HepG2 (cell line): Measurements from ENCODE around the gene IL2RA. TPM values are rescaled to one million over a fixed set of nuclear protein-coding genes. Genes with fewer than 3 reads are reported as not detected.
A peak's percentile ranks its signal among the peaks of the same experiment; 100 is the strongest.

ENCODE experiments used
- FOXA1 ChIP-seq, 2 experiments: fragments of 450-650 bp in 1 of 2; sonication (generic) in 1 of 2; formaldehyde crosslinking in 1 of 2; IDR thresholded peaks; 2 replicates each; pipeline versions ENCODE4 v1.4.0 to v1.6.1; 2016 to 2020; ENCODE audit warnings: missing genetic modification reagents in 1 of 2
- GFI1 ChIP-seq: sonication (generic); formaldehyde crosslinking; IDR thresholded peaks from 2 replicates; pipeline ENCODE4 v1.5.0; 2020; ENCODE audit warnings: missing genetic modification reagents, mild to moderate bottlenecking, borderline replicate concordance
- HDAC6 ChIP-seq: fragments of 200-600 bp; sonication (generic); IDR thresholded peaks from 2 replicates; pipeline ENCODE4 v1.7.0; 2017; ENCODE audit warnings: mild to moderate bottlenecking, antibody characterized with exemption, low read length, low read depth
- IKZF4 ChIP-seq: sonication (generic); formaldehyde crosslinking; IDR thresholded peaks from 2 replicates; pipeline ENCODE4 v1.5.1; 2020; ENCODE audit warnings: borderline replicate concordance, mild to moderate bottlenecking, low read depth, missing genetic modification reagents; ENCODE audit errors: not compliant biosample characterization
- KAT2B ChIP-seq: fragments of 150-350 bp; IDR thresholded peaks from 2 replicates; pipeline ENCODE4 v1.6.1; 2014; ENCODE audit warnings: low read depth, low read length, borderline replicate concordance
- ZC3H13 ChIP-seq: sonication (generic); formaldehyde crosslinking; IDR thresholded peaks from 2 replicates; pipeline ENCODE4 v1.8.1; 2023; ENCODE audit warnings: mild to moderate bottlenecking, missing genetic modification reagents, moderate library complexity
- ZKSCAN1 ChIP-seq: fragments of 150-350 bp; IDR thresholded peaks from 2 replicates; pipeline ENCODE4 v1.6.1; 2014; ENCODE audit warnings: low read length
- ZNF253 ChIP-seq: sonication (generic); formaldehyde crosslinking; IDR thresholded peaks from 2 replicates; pipeline ENCODE4 v1.8.0; 2022; ENCODE audit warnings: mild to moderate bottlenecking, missing genetic modification reagents, borderline replicate concordance
- ZNF605 ChIP-seq: sonication (generic); formaldehyde crosslinking; IDR thresholded peaks from 2 replicates; pipeline ENCODE4 v1.8.0; 2022; ENCODE audit warnings: mild to moderate bottlenecking, missing genetic modification reagents
- ZNF615 ChIP-seq: sonication (generic); formaldehyde crosslinking; IDR thresholded peaks from 2 replicates; pipeline ENCODE4 v1.5.0; 2020; ENCODE audit warnings: mild to moderate bottlenecking, missing genetic modification reagents, borderline replicate concordance
- ZZZ3 ChIP-seq: sonication (generic); formaldehyde crosslinking; IDR thresholded peaks from 2 replicates; pipeline ENCODE4 v1.4.0; 2020; ENCODE audit warnings: missing genetic modification reagents, mild to moderate bottlenecking, borderline replicate concordance
- polyA plus RNA-seq, 8 experiments: library from polyadenylated mRNA; depleted of rRNA in 3 of 8; stranded (reverse) in 7 of 8; unstranded in 1 of 8; fragments of >200 nt; fragmentation: Illumina TruSeq in 4 of 8; extraction: Trizol in 4 of 8; gene quantifications; 2 replicates each; pipeline versions ENCODE4 v1.2.1 to v1.2.3, GENCODE V29; 2011 to 2016; ENCODE audit warnings: low read depth in 4 of 8, missing spikeins in 1 of 8, mixed read lengths in 1 of 8; ENCODE audit not compliant: insufficient read depth in 1 of 8
- total RNA-seq, 5 experiments: library from RNA; depleted of rRNA; stranded (reverse); fragments of >200 nt; fragmentation: Illumina TruSeq; extraction: Trizol; gene quantifications; 2 replicates each; pipeline ENCODE4 v1.2.3, GENCODE V29; 2016; ENCODE audit warnings: low read depth in 1 of 5
- TF ChIP-seq, protein P1 (sequence below): IDR thresholded peaks from 2 replicates; pipeline ENCODE4 v1.6.1; 2016; ENCODE audit warnings: missing genetic modification reagents, missing compliant biosample characterization
- TF ChIP-seq, protein P2 (sequence below): sonication (generic); formaldehyde crosslinking; IDR thresholded peaks from 2 replicates; pipeline ENCODE4 v1.5.0; 2020; ENCODE audit warnings: missing genetic modification reagents
- TF ChIP-seq, protein P3 (sequence below), 2 experiments: fragments of 450-650 bp in 1 of 2; sonication (generic) in 1 of 2; formaldehyde crosslinking in 1 of 2; IDR thresholded peaks; 2 replicates each; pipeline versions ENCODE4 v1.6.1 to v1.8.0; 2016 to 2022; ENCODE audit warnings: antibody characterized with exemption in 1 of 2, mild to moderate bottlenecking in 1 of 2, missing genetic modification reagents in 1 of 2
- TF ChIP-seq, protein P4 (sequence below): sonication (generic); formaldehyde crosslinking; IDR thresholded peaks from 2 replicates; pipeline ENCODE4 v1.5.1; 2020; ENCODE audit warnings: missing genetic modification reagents, mild to moderate bottlenecking, borderline replicate concordance

IL2RA gene
- total and polyA plus RNA-seq, 2 of the 13 experiments (the other 11 are each of a cell fraction or from before 2014, with no cell fraction given) = not detected

DNA sequence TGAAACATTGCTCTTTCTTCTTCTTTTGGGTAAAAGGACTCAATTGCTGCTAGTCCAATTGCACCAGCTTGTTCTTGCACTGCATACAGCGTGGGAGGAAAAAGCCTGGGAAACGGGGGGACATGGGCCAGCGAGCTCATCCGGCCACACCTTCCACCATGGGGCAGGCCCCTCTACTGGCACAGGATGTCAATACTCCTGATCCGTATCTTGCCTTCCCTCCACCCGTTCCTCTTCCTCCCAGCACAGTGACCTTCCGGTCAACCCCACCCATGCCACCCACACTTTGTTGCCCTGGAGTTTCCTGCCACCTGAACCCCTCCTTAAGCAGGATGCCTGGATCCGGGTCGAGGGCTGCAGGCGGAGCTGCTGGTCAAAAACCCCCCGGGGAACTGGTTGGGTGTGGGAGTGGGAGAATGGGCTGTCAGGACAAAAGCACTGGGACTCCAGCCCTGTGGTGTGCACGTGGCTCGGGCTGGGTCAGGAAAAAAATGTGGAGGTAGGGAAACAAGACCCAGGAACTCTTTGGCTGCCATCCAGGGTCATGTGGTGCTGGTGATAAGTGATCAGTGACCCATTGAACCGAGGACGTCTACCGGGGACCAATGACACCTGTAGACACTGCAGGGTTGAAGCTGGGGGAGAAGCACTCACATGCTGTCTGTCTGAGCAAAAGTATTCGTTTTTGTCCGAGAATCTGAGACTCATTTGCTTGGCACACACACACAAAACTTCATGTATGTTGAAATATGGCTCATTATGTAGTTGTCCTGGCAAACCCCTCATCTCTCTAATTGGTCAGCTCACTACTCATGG lies 8.1 kb downstream of the IL2RA start (continued):
- TF ChIP-seq, protein P1, sequence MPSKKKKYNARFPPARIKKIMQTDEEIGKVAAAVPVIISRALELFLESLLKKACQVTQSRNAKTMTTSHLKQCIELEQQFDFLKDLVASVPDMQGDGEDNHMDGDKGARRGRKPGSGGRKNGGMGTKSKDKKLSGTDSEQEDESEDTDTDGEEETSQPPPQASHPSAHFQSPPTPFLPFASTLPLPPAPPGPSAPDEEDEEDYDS = no peak
- TF ChIP-seq, protein P2, sequence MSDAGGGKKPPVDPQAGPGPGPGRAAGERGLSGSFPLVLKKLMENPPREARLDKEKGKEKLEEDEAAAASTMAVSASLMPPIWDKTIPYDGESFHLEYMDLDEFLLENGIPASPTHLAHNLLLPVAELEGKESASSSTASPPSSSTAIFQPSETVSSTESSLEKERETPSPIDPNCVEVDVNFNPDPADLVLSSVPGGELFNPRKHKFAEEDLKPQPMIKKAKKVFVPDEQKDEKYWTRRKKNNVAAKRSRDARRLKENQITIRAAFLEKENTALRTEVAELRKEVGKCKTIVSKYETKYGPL = no peak
- TF ChIP-seq FOXA1 (IDR thresholded peaks at IDR 0.05) (no peak), FOXA1 (CRISPR knock-in tag; IDR thresholded peaks at IDR 0.05) (peak; percentile 34; the same call in 1 of the 2 replicates), IKZF4 (CRISPR knock-in tag) (no peak), HDAC6 (no peak), ZKSCAN1 (no peak), GFI1 (CRISPR knock-in tag) (no peak), ZNF615 (CRISPR knock-in tag) (no peak), ZNF605 (CRISPR knock-in tag) (no peak), ZNF253 (CRISPR knock-in tag) (no peak), ZC3H13 (CRISPR knock-in tag) (no peak), ZZZ3 (CRISPR knock-in tag) (no peak), KAT2B (no peak)
- TF ChIP-seq, protein P3, sequence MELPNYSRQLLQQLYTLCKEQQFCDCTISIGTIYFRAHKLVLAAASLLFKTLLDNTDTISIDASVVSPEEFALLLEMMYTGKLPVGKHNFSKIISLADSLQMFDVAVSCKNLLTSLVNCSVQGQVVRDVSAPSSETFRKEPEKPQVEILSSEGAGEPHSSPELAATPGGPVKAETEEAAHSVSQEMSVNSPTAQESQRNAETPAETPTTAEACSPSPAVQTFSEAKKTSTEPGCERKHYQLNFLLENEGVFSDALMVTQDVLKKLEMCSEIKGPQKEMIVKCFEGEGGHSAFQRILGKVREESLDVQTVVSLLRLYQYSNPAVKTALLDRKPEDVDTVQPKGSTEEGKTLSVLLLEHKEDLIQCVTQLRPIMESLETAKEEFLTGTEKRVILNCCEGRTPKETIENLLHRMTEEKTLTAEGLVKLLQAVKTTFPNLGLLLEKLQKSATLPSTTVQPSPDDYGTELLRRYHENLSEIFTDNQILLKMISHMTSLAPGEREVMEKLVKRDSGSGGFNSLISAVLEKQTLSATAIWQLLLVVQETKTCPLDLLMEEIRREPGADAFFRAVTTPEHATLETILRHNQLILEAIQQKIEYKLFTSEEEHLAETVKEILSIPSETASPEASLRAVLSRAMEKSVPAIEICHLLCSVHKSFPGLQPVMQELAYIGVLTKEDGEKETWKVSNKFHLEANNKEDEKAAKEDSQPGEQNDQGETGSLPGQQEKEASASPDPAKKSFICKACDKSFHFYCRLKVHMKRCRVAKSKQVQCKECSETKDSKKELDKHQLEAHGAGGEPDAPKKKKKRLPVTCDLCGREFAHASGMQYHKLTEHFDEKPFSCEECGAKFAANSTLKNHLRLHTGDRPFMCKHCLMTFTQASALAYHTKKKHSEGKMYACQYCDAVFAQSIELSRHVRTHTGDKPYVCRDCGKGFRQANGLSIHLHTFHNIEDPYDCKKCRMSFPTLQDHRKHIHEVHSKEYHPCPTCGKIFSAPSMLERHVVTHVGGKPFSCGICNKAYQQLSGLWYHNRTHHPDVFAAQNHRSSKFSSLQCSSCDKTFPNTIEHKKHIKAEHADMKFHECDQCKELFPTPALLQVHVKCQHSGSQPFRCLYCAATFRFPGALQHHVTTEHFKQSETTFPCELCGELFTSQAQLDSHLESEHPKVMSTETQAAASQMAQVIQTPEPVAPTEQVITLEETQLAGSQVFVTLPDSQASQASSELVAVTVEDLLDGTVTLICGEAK (IDR thresholded peaks at IDR 0.05) = no peak
- TF ChIP-seq, protein P3 (CRISPR knock-in tag; IDR thresholded peaks at IDR 0.05) = no peak
- TF ChIP-seq, protein P4, sequence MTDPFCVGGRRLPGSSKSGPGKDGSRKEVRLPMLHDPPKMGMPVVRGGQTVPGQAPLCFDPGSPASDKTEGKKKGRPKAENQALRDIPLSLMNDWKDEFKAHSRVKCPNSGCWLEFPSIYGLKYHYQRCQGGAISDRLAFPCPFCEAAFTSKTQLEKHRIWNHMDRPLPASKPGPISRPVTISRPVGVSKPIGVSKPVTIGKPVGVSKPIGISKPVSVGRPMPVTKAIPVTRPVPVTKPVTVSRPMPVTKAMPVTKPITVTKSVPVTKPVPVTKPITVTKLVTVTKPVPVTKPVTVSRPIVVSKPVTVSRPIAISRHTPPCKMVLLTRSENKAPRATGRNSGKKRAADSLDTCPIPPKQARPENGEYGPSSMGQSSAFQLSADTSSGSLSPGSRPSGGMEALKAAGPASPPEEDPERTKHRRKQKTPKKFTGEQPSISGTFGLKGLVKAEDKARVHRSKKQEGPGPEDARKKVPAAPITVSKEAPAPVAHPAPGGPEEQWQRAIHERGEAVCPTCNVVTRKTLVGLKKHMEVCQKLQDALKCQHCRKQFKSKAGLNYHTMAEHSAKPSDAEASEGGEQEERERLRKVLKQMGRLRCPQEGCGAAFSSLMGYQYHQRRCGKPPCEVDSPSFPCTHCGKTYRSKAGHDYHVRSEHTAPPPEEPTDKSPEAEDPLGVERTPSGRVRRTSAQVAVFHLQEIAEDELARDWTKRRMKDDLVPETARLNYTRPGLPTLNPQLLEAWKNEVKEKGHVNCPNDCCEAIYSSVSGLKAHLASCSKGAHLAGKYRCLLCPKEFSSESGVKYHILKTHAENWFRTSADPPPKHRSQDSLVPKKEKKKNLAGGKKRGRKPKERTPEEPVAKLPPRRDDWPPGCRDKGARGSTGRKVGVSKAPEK (CRISPR knock-in tag) = no peak
